G401 (cell line): ENCODE results near the gene EPB41L5. TPM values are rescaled to one million over a fixed set of nuclear protein-coding genes. Genes with fewer than 3 reads are reported as not detected.
"Not testable (repeated sequence)": the region's sequence is repeated elsewhere in the genome, so short reads cannot be mapped to it uniquely, and the experiment has no call there.

Experiments used
- DNase-seq: peaks from one replicate; pipeline ENCODE4 v3.0.0-alpha.2; 2015; ENCODE audit warnings: low spot score
- in situ Hi-C: cut with HindIII; loops from 2 replicates; pipeline ENCODE4 v1.10.0; 2016; ENCODE audit warnings: low sequenced_read_pairs, mixed read lengths
- total RNA-seq: library from RNA; depleted of rRNA; stranded (reverse); fragments of >200 nt; shearing (Covaris generic); gene quantifications from 2 replicates; pipeline ENCODE4 v1.2.3, GENCODE V29; 2014

The EPB41L5 gene
- total RNA-seq, 1 experiment from 2014 or later: 21.3 TPM

- DNase-seq: no peak
- in situ Hi-C loops: loop anchor here (10.0 kb wide), 1 partner anchor 91 kb away; no protein-coding TSS in a partner anchor
Observed at GRCh38 chr2:120075545-120075944, 62.7 kb downstream of the EPB41L5 start.

- in situ Hi-C loops: loop anchor here (10.0 kb wide), 1 partner anchor 93 kb away; no protein-coding TSS in a partner anchor
- DNase-seq: no peak
Observed at GRCh38 chr2:120077896-120078295, 65.0 kb downstream of the EPB41L5 start.

- in situ Hi-C loops: loop anchor here (10.0 kb wide), 1 partner anchor 95 kb away; no protein-coding TSS in a partner anchor
- DNase-seq: no peak
Observed at GRCh38 chr2:120079647-120080046, 66.8 kb downstream of the EPB41L5 start.

- in situ Hi-C loops: no loop called here
- no peak for DNase-seq
Observed at GRCh38 chr2:120091436-120091835, 78.6 kb downstream of the EPB41L5 start.

- in situ Hi-C loops: no loop called here
- no peak for DNase-seq
Observed at GRCh38 chr2:120094795-120095194, 81.9 kb downstream of the EPB41L5 start.

GRCh38 chr2:120100627-120101026, 87.8 kb downstream of the EPB41L5 start:
- in situ Hi-C loops: no loop called here
- DNase-seq: no peak

GRCh38 chr2:120103723-120104467, 91.0 kb downstream of the EPB41L5 start:
- in situ Hi-C loops: no loop called here
- no peak for DNase-seq

- no peak for DNase-seq
- in situ Hi-C loops: no loop called here
Observed at GRCh38 chr2:120104772-120105171, 91.9 kb downstream of the EPB41L5 start.

GRCh38 chr2:120105360-120105759, 92.5 kb downstream of the EPB41L5 start:
- DNase-seq: no peak
- in situ Hi-C loops: no loop called here

GRCh38 chr2:120108049-120108448, 95.2 kb downstream of the EPB41L5 start:
- in situ Hi-C loops: no loop called here

GRCh38 chr2:120108749-120109148, 95.9 kb downstream of the EPB41L5 start:
- in situ Hi-C loops: no loop called here
- no peak for DNase-seq

More at GRCh38 chr2:120108049-120108448, 95.2 kb downstream of the EPB41L5 start:
- DNase-seq: peak; percentile 90

GRCh38 chr2:120109186-120110061, 96.5 kb downstream of the EPB41L5 start:
- in situ Hi-C loops: no loop called here

GRCh38 chr2:120110062-120110362, 97.1 kb downstream of the EPB41L5 start:
- in situ Hi-C loops: no loop called here
- DNase-seq: no peak

More at GRCh38 chr2:120109186-120110061, 96.5 kb downstream of the EPB41L5 start:
- peak; percentile 78 for DNase-seq

- DNase-seq: no peak
- in situ Hi-C loops: no loop called here
Observed at GRCh38 chr2:120110507-120110906, 97.6 kb downstream of the EPB41L5 start.

GRCh38 chr2:120111193-120111592, 98.3 kb downstream of the EPB41L5 start:
- DNase-seq: no peak
- in situ Hi-C loops: no loop called here

GRCh38 chr2:120118018-120118417, 105.1 kb downstream of the EPB41L5 start:
- in situ Hi-C loops: no loop called here
- DNase-seq: no peak

GRCh38 chr2:120118471-120118870, 105.6 kb downstream of the EPB41L5 start:
- in situ Hi-C loops: no loop called here
- DNase-seq: no peak

GRCh38 chr2:120121337-120121736, 108.5 kb downstream of the EPB41L5 start:
- in situ Hi-C loops, DNase-seq: not testable (repeated sequence)

- in situ Hi-C loops: no loop called here
Observed at GRCh38 chr2:120123090-120123489, 110.2 kb downstream of the EPB41L5 start.

GRCh38 chr2:120125195-120125594, 112.3 kb downstream of the EPB41L5 start:
- in situ Hi-C loops: no loop called here
- no peak for DNase-seq

More at GRCh38 chr2:120123090-120123489, 110.2 kb downstream of the EPB41L5 start:
- no peak for DNase-seq
